KMS-11 (cell line): ENCODE data around the gene FBXO46.
A peak's percentile ranks its signal among the peaks of the same experiment; 100 is the strongest.
"Not testable (repeated sequence)": the region's sequence is repeated elsewhere in the genome, so short reads cannot be mapped to it uniquely, and the experiment has no call there.

Experiments
- H2AFZ ChIP-seq: fragments of 200-600 bp; sonication (generic); 2 replicates; pipeline ENCODE4 v1.6.1; 2016; ENCODE audit warnings: antibody characterized with exemption, mixed run types, low read depth
- H3K27ac ChIP-seq: fragments of 200-600 bp; sonication (generic); 2 replicates; pipeline ENCODE4 v1.6.1; 2016; ENCODE audit warnings: mild to moderate bottlenecking, mixed run types
- H3K27me3 ChIP-seq: fragments of 200-600 bp; sonication (generic); 2 replicates; pipeline ENCODE4 v1.6.1; 2017; ENCODE audit warnings: mild to moderate bottlenecking, low read depth, mixed run types, moderate library complexity; ENCODE audit not compliant: insufficient read depth
- H3K36me3 ChIP-seq: fragments of 200-600 bp; sonication (generic); 2 replicates; pipeline ENCODE4 v1.6.1; 2017; ENCODE audit warnings: mild to moderate bottlenecking, mixed run types; ENCODE audit not compliant: insufficient read depth
- H3K4me1 ChIP-seq: fragments of 200-600 bp; sonication (generic); 2 replicates; pipeline ENCODE4 v1.6.1; 2016; ENCODE audit warnings: mild to moderate bottlenecking, low read depth, mixed run types; ENCODE audit not compliant: poor library complexity, severe bottlenecking
- H3K4me2 ChIP-seq: fragments of 200-600 bp; sonication (generic); 2 replicates; pipeline ENCODE4 v1.7.0; 2016; ENCODE audit warnings: mild to moderate bottlenecking, mixed run types
- H3K4me3 ChIP-seq: fragments of 200-600 bp; sonication (generic); IDR thresholded peaks from 2 replicates; pipeline ENCODE4 v1.6.1; 2017; ENCODE audit warnings: low read depth, low read length, mixed read lengths; ENCODE audit not compliant: insufficient read depth
- H3K79me2 ChIP-seq: fragments of 200-600 bp; sonication (generic); 2 replicates; pipeline ENCODE4 v1.6.1; 2016; ENCODE audit warnings: low read depth, mixed run types; ENCODE audit not compliant: insufficient read depth
- H3K9ac ChIP-seq: fragments of 200-600 bp; sonication (generic); 2 replicates; pipeline ENCODE4 v1.6.1; 2016; ENCODE audit warnings: mild to moderate bottlenecking, mixed run types
- H4K20me1 ChIP-seq: fragments of 200-600 bp; sonication (generic); 2 replicates; pipeline ENCODE4 v1.6.1; 2016; ENCODE audit warnings: mild to moderate bottlenecking, mixed run types; ENCODE audit not compliant: insufficient read depth
- TF ChIP-seq, protein P1 (sequence below): fragments of 200-600 bp; sonication (generic); conservative IDR thresholded peaks from 2 replicates; pipeline ENCODE4 v1.6.1; 2017; ENCODE audit warnings: low read depth, mild to moderate bottlenecking, antibody characterized with exemption, low read length, moderate library complexity, mixed read lengths

The FBXO46 gene

DNA sequence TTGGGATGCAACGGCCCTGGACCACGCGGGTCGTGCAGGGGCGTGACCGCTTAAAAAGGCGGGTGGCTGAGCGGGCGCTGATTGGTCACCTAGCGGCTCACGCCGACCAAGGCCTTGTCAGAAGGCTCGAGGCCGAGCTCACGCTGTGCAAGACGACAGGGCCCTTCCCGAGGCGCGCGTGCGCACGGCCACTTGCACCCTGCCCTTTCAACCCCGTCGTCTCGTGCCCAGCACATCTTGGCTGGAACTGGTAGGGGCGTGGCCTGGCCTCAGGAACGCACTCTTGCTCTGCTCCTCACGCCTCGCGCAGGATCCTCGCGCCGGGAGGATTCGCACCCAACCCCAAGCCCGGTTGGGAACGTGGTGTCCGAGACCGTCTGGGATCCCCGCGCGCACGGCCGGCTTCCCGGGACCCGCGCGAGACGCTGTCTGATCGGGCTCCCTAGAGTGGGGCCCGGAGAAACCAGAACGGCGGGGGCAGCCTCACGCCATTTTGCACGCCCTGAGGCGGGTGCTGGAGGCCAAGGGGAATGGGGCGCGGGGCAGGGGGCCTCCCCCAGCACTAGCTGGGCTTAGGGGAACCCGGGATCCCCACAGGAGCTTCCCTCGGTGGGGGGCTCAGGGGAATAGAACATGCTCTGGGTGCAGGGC lies 2.6 kb upstream of the FBXO46 start, which contains the start of gene MEIOSIN:
TSS of gene MEIOSIN (plus strand) at position 280 of the 651 bp plus-strand sequence. CDS start 1,938 bp downstream, outside the sequence.
- Histone ChIP-seq H3K79me2 (peaks cover 22% of the 10 kb centered on the region), H4K20me1 (no peaks in the 10 kb centered on the region), H3K27me3 (no peaks in the 10 kb centered on the region), H3K4me3 (no peak within 1 kb of the TSS), H3K9ac (no peak within 1 kb of the TSS), H3K4me2 (no peak within 1 kb of the TSS), H3K4me1 (peaks cover 17% of the 10 kb centered on the region), H3K27ac (no peak within 1 kb of the TSS), H3K36me3 (no peaks in the 10 kb centered on the region), H2AFZ (no peak within 1 kb of the TSS)
- TF ChIP-seq, protein P1, sequence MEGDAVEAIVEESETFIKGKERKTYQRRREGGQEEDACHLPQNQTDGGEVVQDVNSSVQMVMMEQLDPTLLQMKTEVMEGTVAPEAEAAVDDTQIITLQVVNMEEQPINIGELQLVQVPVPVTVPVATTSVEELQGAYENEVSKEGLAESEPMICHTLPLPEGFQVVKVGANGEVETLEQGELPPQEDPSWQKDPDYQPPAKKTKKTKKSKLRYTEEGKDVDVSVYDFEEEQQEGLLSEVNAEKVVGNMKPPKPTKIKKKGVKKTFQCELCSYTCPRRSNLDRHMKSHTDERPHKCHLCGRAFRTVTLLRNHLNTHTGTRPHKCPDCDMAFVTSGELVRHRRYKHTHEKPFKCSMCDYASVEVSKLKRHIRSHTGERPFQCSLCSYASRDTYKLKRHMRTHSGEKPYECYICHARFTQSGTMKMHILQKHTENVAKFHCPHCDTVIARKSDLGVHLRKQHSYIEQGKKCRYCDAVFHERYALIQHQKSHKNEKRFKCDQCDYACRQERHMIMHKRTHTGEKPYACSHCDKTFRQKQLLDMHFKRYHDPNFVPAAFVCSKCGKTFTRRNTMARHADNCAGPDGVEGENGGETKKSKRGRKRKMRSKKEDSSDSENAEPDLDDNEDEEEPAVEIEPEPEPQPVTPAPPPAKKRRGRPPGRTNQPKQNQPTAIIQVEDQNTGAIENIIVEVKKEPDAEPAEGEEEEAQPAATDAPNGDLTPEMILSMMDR: no peak

DNA sequence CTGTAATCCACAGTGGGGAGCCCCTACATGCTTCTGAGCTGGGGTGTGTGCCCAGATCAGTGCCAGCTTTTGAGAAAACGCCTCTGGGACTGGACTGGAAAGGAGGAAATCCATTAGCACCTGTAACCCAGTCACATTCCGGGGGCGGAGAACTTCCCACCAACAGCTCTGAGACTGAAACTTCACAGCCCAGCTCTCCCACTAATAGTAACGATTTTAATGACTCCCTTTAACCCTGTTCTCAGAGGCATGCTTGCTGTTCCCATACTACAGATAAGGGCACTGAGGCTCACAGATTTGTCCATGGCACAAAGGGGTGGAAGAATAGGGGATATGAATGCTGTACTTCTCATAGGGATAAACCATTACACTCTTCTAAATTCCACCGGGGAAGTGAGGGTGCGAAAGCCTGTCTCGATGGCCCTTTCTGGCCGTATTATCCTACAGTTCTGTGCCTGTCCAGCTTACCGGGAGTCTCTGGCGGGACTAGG lies 851 bp downstream of the FBXO46 start:
- no peak overlapping the region for H3K4me3 ChIP-seq
- H3K9ac ChIP-seq: peak overlapping the region; percentile 56; the same call in 1 of the 2 replicates
- peak overlapping the region; percentile 97 for H3K4me2 ChIP-seq
- H3K27ac ChIP-seq: peak overlapping the region; percentile 5; the same call in 1 of the 2 replicates
- no peak overlapping the region for H2AFZ ChIP-seq
- H3K36me3 ChIP-seq: no peaks in the 10 kb centered on the region
- no peaks in the 10 kb centered on the region for H4K20me1 ChIP-seq
- H3K27me3 ChIP-seq: no peaks in the 10 kb centered on the region
- TF ChIP-seq, protein P1: no peak
- H3K4me1 ChIP-seq: peaks cover 28% of the 10 kb centered on the region
- peaks cover 57% of the 10 kb centered on the region for H3K79me2 ChIP-seq

DNA sequence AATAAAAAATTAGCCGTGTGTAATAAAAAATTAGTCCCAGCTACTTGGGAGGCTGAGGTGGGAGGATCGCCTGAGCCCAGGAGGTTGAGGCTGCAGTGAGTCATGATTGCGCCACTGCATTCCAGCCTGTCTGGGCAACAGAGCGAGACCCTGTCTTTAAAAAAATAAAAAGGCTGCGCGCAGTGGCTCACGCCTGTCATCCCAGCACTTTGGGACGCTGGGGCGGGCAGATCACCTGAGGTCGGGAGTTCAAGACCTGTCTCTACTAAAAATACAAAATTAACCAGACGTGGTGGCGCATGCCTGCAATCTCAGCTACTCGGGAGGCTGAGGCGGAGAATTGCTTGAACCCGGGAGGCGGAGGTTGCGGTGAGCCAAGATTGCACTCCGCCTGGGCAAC lies 2.0 kb downstream of the FBXO46 start:
- peaks cover 28% of the 10 kb centered on the region for H3K4me1 ChIP-seq
- not testable (repeated sequence) for H3K27me3 ChIP-seq, H3K4me2 ChIP-seq, H3K4me3 ChIP-seq, H3K36me3 ChIP-seq, H3K9ac ChIP-seq, H4K20me1 ChIP-seq, H3K27ac ChIP-seq, H2AFZ ChIP-seq
- peaks cover 68% of the 10 kb centered on the region for H3K79me2 ChIP-seq

DNA sequence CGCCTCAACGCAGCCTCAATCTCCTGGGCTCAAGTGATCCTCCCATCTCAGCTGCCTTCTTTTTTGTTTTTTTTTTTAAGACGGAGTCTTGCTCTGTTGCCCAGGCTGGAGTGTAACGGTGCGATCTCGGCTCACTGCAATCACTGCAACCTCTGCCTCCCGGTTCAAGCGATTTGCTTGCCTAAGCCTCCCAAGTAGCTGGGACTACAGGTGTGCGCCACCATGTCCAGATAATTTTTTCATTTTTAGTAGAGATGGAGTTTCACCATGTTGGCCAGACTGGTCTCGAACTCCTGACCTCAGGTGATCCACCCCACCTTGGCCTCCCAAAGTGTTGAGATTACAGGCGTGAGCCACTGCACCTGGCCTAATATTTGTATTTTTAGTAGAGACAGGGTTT lies 10.6 kb downstream of the FBXO46 start:
- not testable (repeated sequence) for H3K9ac ChIP-seq, H3K4me3 ChIP-seq, H3K27ac ChIP-seq, H4K20me1 ChIP-seq, H2AFZ ChIP-seq, H3K27me3 ChIP-seq, H3K36me3 ChIP-seq, H3K4me2 ChIP-seq
- H3K79me2 ChIP-seq: peaks cover 46% of the 10 kb centered on the region
- H3K4me1 ChIP-seq: peaks cover 26% of the 10 kb centered on the region

DNA sequence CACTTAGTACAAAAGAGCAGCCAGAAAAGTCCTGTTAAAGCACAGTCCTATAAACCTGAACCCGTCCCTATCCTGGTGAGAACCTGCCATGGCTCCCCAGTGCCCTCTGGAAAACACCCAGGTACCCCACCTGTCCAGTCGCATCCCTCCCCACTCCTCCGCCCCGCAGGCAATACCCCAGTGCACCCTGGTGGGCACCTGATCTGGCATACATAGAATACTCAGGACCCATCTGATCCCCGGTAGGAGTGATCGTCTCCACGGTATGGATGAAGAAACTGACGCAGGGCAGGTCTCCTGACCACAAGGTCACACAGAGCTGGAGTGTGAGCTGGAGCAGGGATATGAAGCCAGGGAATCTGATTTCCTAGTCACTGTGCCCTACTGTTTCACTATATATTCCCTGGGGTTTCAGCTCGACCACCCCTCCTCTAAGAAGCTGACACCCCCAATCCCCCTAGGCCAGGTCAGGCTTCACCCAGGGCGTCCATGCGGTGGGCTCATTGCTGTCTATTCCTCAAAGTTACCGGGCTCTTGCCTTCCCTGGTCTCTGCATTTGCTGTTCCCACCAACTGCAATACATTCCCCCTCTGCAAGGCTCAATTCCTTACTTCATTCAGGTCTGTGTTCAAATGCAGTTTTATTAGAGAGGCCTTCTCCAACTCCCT lies 12.6 kb downstream of the FBXO46 start:
- no peak overlapping the region for H2AFZ ChIP-seq
- no peaks in the 10 kb centered on the region for H3K27me3 ChIP-seq
- H3K4me1 ChIP-seq: peaks cover 29% of the 10 kb centered on the region
- no peak overlapping the region for H3K4me3 ChIP-seq
- H4K20me1 ChIP-seq: no peaks in the 10 kb centered on the region
- peak overlapping the region; percentile 49; the same call in 1 of the 2 replicates for H3K9ac ChIP-seq
- peak overlapping the region; percentile 70 for H3K4me2 ChIP-seq
- H3K36me3 ChIP-seq: peaks cover 2% of the 10 kb centered on the region; the same call in 1 of the 2 replicates
- TF ChIP-seq, protein P1: no peak
- H3K27ac ChIP-seq: peak overlapping the region; percentile 48
- peaks cover 36% of the 10 kb centered on the region; the same call in 1 of the 2 replicates for H3K79me2 ChIP-seq
